ENCODE measurements around the gene DDI1.

GRCh38 chr11:104055596-104055995 is 19.2 kb downstream of the DDI1 start:
- TF ChIP-seq, protein P1, sequence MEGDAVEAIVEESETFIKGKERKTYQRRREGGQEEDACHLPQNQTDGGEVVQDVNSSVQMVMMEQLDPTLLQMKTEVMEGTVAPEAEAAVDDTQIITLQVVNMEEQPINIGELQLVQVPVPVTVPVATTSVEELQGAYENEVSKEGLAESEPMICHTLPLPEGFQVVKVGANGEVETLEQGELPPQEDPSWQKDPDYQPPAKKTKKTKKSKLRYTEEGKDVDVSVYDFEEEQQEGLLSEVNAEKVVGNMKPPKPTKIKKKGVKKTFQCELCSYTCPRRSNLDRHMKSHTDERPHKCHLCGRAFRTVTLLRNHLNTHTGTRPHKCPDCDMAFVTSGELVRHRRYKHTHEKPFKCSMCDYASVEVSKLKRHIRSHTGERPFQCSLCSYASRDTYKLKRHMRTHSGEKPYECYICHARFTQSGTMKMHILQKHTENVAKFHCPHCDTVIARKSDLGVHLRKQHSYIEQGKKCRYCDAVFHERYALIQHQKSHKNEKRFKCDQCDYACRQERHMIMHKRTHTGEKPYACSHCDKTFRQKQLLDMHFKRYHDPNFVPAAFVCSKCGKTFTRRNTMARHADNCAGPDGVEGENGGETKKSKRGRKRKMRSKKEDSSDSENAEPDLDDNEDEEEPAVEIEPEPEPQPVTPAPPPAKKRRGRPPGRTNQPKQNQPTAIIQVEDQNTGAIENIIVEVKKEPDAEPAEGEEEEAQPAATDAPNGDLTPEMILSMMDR (IDR thresholded peaks at IDR 0.05), result no peak
- TF ChIP-seq POLR2A (IDR thresholded peaks at IDR 0.05), result no peak
